GM12892 (cell line): ENCODE measurements around the gene CD38.

Experiments used
- POLR2A ChIP-seq: IDR thresholded peaks from 2 replicates; pipeline ENCODE4 v1.6.1; 2011; ENCODE audit warnings: low read depth, low read length, control low read depth
- POLR2AphosphoS5 ChIP-seq: IDR thresholded peaks from 2 replicates; pipeline ENCODE4 v1.6.1; 2011; ENCODE audit warnings: low read depth, low read length, control low read depth

GRCh38 chr4:15855804-15856475 is 77.8 kb downstream of the CD38 start:
- TF ChIP-seq POLR2AphosphoS5 (no peak), POLR2A (no peak)
